K562 (cell line): Measurements from ENCODE around the gene SLMAP. TPM values are rescaled to one million over a fixed set of nuclear protein-coding genes. Genes with fewer than 3 reads are reported as not detected.

Experiments
- ATAC-seq: fragments of 200-7000 bp; cut with Tn5 transposase; 3 replicates; pipeline ENCODE4 v1.9.1; 2020; ENCODE audit warnings: moderate library complexity
- BruUV-seq: library from RNA; stranded (reverse); fragments of 400-500 nt; replicated peaks from 2 replicates; lab custom pipeline; 2021; lab: Mats Ljungman, UMichigan
- CTCF ChIA-PET: fragments of 300-600 bp; formaldehyde crosslinking; extraction: SDS; loops from one replicate; lab custom pipeline; 2021; ENCODE audit warnings: low intra/inter-chr PET ratio; lab: Yijun Ruan, JAX
- POLR2A ChIA-PET: fragments of 300-600, 350-650 bp; sonication (Branson Sonifier 250); formaldehyde crosslinking; extraction: SDS; loops from one replicate; lab custom pipeline; 2021; ENCODE audit warnings: antibody characterized with exemption, inconsistent platforms; lab: Yijun Ruan, JAX
- DNase-seq, 4 experiments: peaks; one replicate each; pipeline versions ENCODE4 v3.0.0 to v3.0.0-alpha.2; 2011 to 2018; ENCODE audit warnings: low spot score in 3 of 4, mixed read lengths in 3 of 4; ENCODE audit errors: extremely low read depth in 1 of 4
- FAIRE-seq: peaks from 2 replicates; lab custom pipeline; 2011; peaks lifted over from hg19 to GRCh38; lab: Jason Lieb, UNC
- H2AFZ ChIP-seq: 2 replicates; pipeline ENCODE4 v1.6.0; 2011; ENCODE audit warnings: low read depth, low read length, control low read depth, inconsistent platforms
- H3K27ac ChIP-seq: fragments of 200-600 bp; 3 replicates; pipeline ENCODE4 v1.8.0; 2011; ENCODE audit warnings: low read depth, mild to moderate bottlenecking, control low read depth, inconsistent platforms, low read length, moderate library complexity, mixed read lengths; ENCODE audit errors: extremely low read depth
- H3K27me3 ChIP-seq, 2 experiments: fragments of 300-600 bp in 1 of 2; 2 replicates in 1 of 2; 3 replicates in 1 of 2; pipeline versions ENCODE4 v1.6.0 to v1.8.0; 2011; ENCODE audit warnings: inconsistent platforms in 2 of 2, low read length in 2 of 2, mild to moderate bottlenecking in 1 of 2, mixed read lengths in 1 of 2, moderate library complexity in 1 of 2; ENCODE audit not compliant: control insufficient read depth in 2 of 2, insufficient read depth in 2 of 2
- H3K36me3 ChIP-seq: fragments of 300-600 bp; 3 replicates; pipeline ENCODE4 v1.8.0; 2011; ENCODE audit warnings: mild to moderate bottlenecking, low read length, inconsistent platforms; ENCODE audit not compliant: control insufficient read depth, insufficient read depth
- H3K4me1 ChIP-seq, 2 experiments: fragments of 200-600 bp in 1 of 2; replicated peaks in 1 of 2; 2 replicates in 1 of 2; 3 replicates in 1 of 2; pipeline versions ENCODE4 v1.5.1 to v1.8.0; 2011; ENCODE audit warnings: inconsistent platforms in 2 of 2, low read length in 2 of 2, mild to moderate bottlenecking in 1 of 2, mixed read lengths in 1 of 2, moderate library complexity in 1 of 2; ENCODE audit not compliant: control insufficient read depth in 2 of 2, insufficient read depth in 2 of 2
- H3K4me2 ChIP-seq: 2 replicates; pipeline ENCODE4 v1.6.1; 2011; ENCODE audit warnings: low read length, control low read depth, inconsistent platforms, mixed read lengths; ENCODE audit not compliant: insufficient read depth
- H3K4me3 ChIP-seq: fragments of 200-600 bp; sonication (generic), shearing (Covaris generic); 2 replicates; pipeline ENCODE4 v1.5.1; 2016; ENCODE audit warnings: control low read depth, inconsistent platforms
- H3K79me2 ChIP-seq: fragments of 200-600 bp; 3 replicates; pipeline ENCODE4 v1.8.0; 2011; ENCODE audit warnings: low read length, inconsistent platforms; ENCODE audit not compliant: control insufficient read depth, insufficient read depth
- H3K9ac ChIP-seq, 2 experiments: 2 replicates each; pipeline versions ENCODE4 v1.6.0 to v1.6.1; 2011; ENCODE audit warnings: low read depth in 2 of 2, low read length in 2 of 2, control low read depth in 1 of 2, inconsistent platforms in 1 of 2, mild to moderate bottlenecking in 1 of 2, mixed read lengths in 1 of 2; ENCODE audit not compliant: insufficient read depth in 1 of 2
- H3K9me1 ChIP-seq: one replicate; pipeline ENCODE4 v1.6.0; 2011; ENCODE audit warnings: inconsistent platforms, mild to moderate bottlenecking, low read length, moderate library complexity; ENCODE audit not compliant: control insufficient read depth, insufficient read depth
- H3K9me3 ChIP-seq: replicated peaks from 2 replicates; pipeline ENCODE4 v1.5.1; 2011; ENCODE audit warnings: low read depth, low read length, inconsistent platforms; ENCODE audit not compliant: control insufficient read depth, insufficient read depth
- H4K20me1 ChIP-seq: replicated peaks from 2 replicates; pipeline ENCODE4 v1.6.1; 2011; ENCODE audit warnings: low read length, inconsistent platforms, mixed read lengths; ENCODE audit not compliant: control insufficient read depth, insufficient read depth
- CHD1 ChIP-seq: fragments of 200-600 bp; sonication (generic); IDR thresholded peaks from one replicate; pipeline ENCODE4 v1.6.1; 2012; ENCODE audit warnings: mild to moderate bottlenecking, moderate library complexity, low read length, inconsistent platforms
- MITF ChIP-seq: IDR thresholded peaks from 2 replicates; pipeline ENCODE4 v1.6.1; 2014; ENCODE audit warnings: antibody characterized with exemption
- NR3C1 ChIP-seq: sonication (generic); formaldehyde crosslinking; IDR thresholded peaks from 2 replicates; pipeline ENCODE4 v1.8.1; 2022; ENCODE audit warnings: missing genetic modification reagents
- PCBP2 ChIP-seq: fragments of 200-400 bp; formaldehyde crosslinking; IDR thresholded peaks from 2 replicates; pipeline ENCODE4 v1.6.1; 2018; ENCODE audit warnings: low read length, low read depth, mild to moderate bottlenecking, moderate library complexity; ENCODE audit not compliant: poor library complexity, severe bottlenecking
- ZNF277 ChIP-seq: fragments of 250-450 bp; sonication (Bioruptor Pico); IDR thresholded peaks from 2 replicates; pipeline ENCODE4 v1.8.0; 2022; ENCODE audit warnings: inconsistent platforms, mild to moderate bottlenecking, moderate library complexity, borderline replicate concordance
- in situ Hi-C: fragments of 300-500 bp; cut with MboI; formaldehyde crosslinking; loops from 4 replicates; pipeline ENCODE4 v1.15.0; 2018; ENCODE audit warnings: inconsistent platforms, mixed read lengths
- intact Hi-C: fragments of 100-400 bp; cut with micrococcal nuclease; formaldehyde crosslinking; loops from 2 replicates; pipeline ENCODE4 v1.14.2; 2022
- polyA plus RNA-seq, 8 experiments: library from polyadenylated mRNA; depleted of rRNA in 4 of 8; stranded (reverse) in 5 of 8; unstranded in 3 of 8; fragments of >200 nt; fragmentation: Nextera tagmentation in 2 of 8; fragmentation: Illumina TruSeq in 1 of 8; extraction: Ambion mirVana in 2 of 8; extraction: Trizol in 1 of 8; gene quantifications; 2 replicates each; pipeline versions ENCODE4 v1.2.1 to v1.2.3, GENCODE V29; 2011 to 2014; ENCODE audit warnings: inconsistent platforms in 1 of 8, missing spikeins in 1 of 8
- total RNA-seq, 7 experiments: library from RNA; depleted of rRNA in 6 of 7; stranded (reverse); fragments of >200 nt in 6 of 7; fragmentation: Illumina TruSeq in 2 of 7; extraction: Trizol in 2 of 7; gene quantifications; 2 replicates each; pipeline versions ENCODE4 v1.2.1 to v1.2.3, GENCODE V29; 2011 to 2021; ENCODE audit warnings: low replicate concordance in 1 of 7

SLMAP gene
- total and polyA plus RNA-seq, 9 of the 15 experiments (the other 6 are each of a cell fraction or from before 2014, with no cell fraction given): 12.1 to 50.7 (median 28.3) TPM

GRCh38 chr3:57862894-57863293 lies 106.8 kb downstream of the SLMAP start:
- intact Hi-C loops: loop anchor here (10.0 kb wide), 3 partner anchors 142 to 468 kb away; partner anchors contain the start of gene FLNB
- H3K4me1 ChIP-seq: no peaks in the 10 kb centered on the region
- H3K9ac ChIP-seq: no peak overlapping the region
- TF ChIP-seq NR3C1 (CRISPR knock-in tag) (no peak), MITF (no peak), CHD1 (no peak), ZNF277 (CRISPR knock-in tag) (no peak), PCBP2 (no peak)
- TF ChIP-seq, all 486 proteins: peak for 0
- H3K9me3 ChIP-seq: no peaks in the 10 kb centered on the region
- FAIRE-seq (no peak), DNase-seq (no peak), ATAC-seq (no peak)
- no TSS peak for BruUV-seq
- H3K79me2 ChIP-seq: no peaks in the 10 kb centered on the region
- CTCF ChIA-PET: no interaction called here
- H3K4me2 ChIP-seq: no peak overlapping the region
- POLR2A ChIA-PET: no interaction called here
- no peak overlapping the region for H3K4me3 ChIP-seq
- in situ Hi-C loops: no loop called here
- H3K36me3 ChIP-seq: peaks cover 52% of the 10 kb centered on the region; the same call in 2 of the 3 replicates
- H3K9me1 ChIP-seq: no peaks in the 10 kb centered on the region
- H3K27ac ChIP-seq: no peak overlapping the region
- no peak overlapping the region for H2AFZ ChIP-seq
- no peaks in the 10 kb centered on the region for H3K27me3 ChIP-seq
- no peaks in the 10 kb centered on the region for H4K20me1 ChIP-seq
